Measurements from ENCODE around the gene XIRP2. TPM values are rescaled to one million over a fixed set of nuclear protein-coding genes. Genes with fewer than 3 reads are reported as not detected.

XIRP2 gene
- total and polyA plus RNA-seq, 2 of the 4 experiments (the other 2 are of a cell fraction): 0.05 to 0.18 TPM

DNA sequence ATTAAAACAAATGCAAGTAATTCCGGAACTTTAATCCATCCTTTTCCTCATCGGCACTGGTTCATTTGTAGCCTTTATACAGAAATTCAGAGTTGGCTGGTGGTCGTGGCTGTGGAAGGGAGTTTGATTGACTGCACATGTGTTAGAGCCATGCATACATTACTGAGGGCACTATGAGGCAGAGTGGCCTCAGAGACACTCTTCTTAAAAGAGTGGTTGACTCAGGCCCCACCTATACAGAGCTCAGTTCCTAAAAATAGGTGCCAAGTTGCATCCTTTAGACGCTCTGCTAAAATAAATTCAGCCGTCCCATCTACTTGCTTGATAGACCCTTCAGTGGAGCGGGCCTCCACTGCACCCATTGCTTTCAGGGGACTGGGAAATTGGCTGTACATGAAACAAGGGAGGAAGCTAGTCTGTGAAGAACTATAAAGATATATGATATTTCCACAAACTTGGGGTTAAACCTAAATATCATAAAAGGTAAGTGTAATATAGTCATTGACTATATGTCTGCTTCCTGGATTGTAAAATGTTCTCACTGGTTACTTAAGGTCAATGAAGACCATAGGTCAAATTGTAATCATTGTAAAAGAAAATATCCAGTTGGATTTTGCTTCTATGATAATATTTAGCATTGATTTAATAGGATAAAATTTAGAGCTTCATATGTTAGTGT, 298.9 kb downstream of the XIRP2 start:
- Histone ChIP-seq H3K14ac (replicated peaks; ENCODE audit: low read depth, low read length) (no peak overlapping the region), H3K79me1 (ENCODE audit: low read depth in 1 of 2, low read length in 2 of 2) (no peaks in the 10 kb centered on the region), H2AK5ac (ENCODE audit: low read depth, low read length) (no peak overlapping the region), H3K4me1 (ENCODE audit: control insufficient read depth, insufficient read depth, low read length) (no peaks in the 10 kb centered on the region), H2AK9ac (replicated peaks; ENCODE audit: low read depth, low read length, poor library complexity) (no peak overlapping the region), H2BK20ac (ENCODE audit: low read depth, low read length) (no peak overlapping the region), H4K91ac (ENCODE audit: insufficient read depth, low read depth, low read length) (no peak overlapping the region), H3K9me3 (ENCODE audit: control insufficient read depth, insufficient read depth, low read length) (no peaks in the 10 kb centered on the region), H2BK120ac (ENCODE audit: low read depth, low read length) (no peak overlapping the region), H3K4me2 (ENCODE audit: low read depth, low read length) (no peak overlapping the region), H2BK15ac (ENCODE audit: low read depth, low read length) (no peak overlapping the region), H3K27me3 (ENCODE audit: control insufficient read depth, insufficient read depth, low read length) (no peaks in the 10 kb centered on the region), H3K4me3 (ENCODE audit: insufficient read depth, low read depth, low read length) (no peak overlapping the region), H3K36me3 (ENCODE audit: control insufficient read depth, insufficient read depth, low read length) (no peaks in the 10 kb centered on the region), H3K9me1 (ENCODE audit: insufficient read depth, low read length) (no peaks in the 10 kb centered on the region), H3K27ac (ENCODE audit: insufficient read depth, low read length) (no peak overlapping the region), H4K5ac (ENCODE audit: low read depth, low read length) (no peak overlapping the region), H3K56ac (ENCODE audit: extremely low read depth, insufficient read depth, low read length) (no peak overlapping the region), H4K8ac (ENCODE audit: low read depth in 2 of 2, low read length in 2 of 2) (no peak overlapping the region), H3K9ac (ENCODE audit: low read depth, low read length) (no peak overlapping the region), H4K20me1 (ENCODE audit: insufficient read depth, low read length) (no peaks in the 10 kb centered on the region), H3K23ac (ENCODE audit: low read depth, low read length) (no peak overlapping the region), H3K18ac (ENCODE audit: low read depth, low read length) (no peak overlapping the region), H2BK5ac (ENCODE audit: low read depth, low read length, poor library complexity, severe bottlenecking) (no peak overlapping the region), H3K4ac (ENCODE audit: low read depth, low read length) (no peak overlapping the region), H2AFZ (replicated peaks; ENCODE audit: low read length, poor library complexity) (no peak overlapping the region)
- dilution Hi-C loops (cut with HindIII; ENCODE audit: low sequenced_read_pairs, unreplicated experiment) (no loop called here), intact Hi-C loops (cut with micrococcal nuclease) (no loop called here), in situ Hi-C loops (cut with MboI; ENCODE audit: low sequenced_read_pairs) (no loop called here)
- DNase-seq (no peak), ATAC-seq (ENCODE audit: low read depth) (no peak)
- BruUV-seq (replicated peaks): no TSS peak
- TF ChIP-seq SMC3 (IDR thresholded peaks at IDR 0.05; ENCODE audit: low read depth, low read length) (no peak), CHD1 (IDR thresholded peaks at IDR 0.05; ENCODE audit: low read depth, low read length) (no peak), RAD21 (IDR thresholded peaks at IDR 0.05; ENCODE audit: low read length) (no peak), MAFK (IDR thresholded peaks at IDR 0.05; ENCODE audit: low read depth, low read length) (no peak), ELK1 (IDR thresholded peaks at IDR 0.05; ENCODE audit: borderline replicate concordance, low read depth, low read length) (no peak), MXI1 (IDR thresholded peaks at IDR 0.05; ENCODE audit: borderline replicate concordance, low read depth, low read length) (no peak), CTCF (conservative IDR thresholded peaks at IDR 0.05; ENCODE audit: low read depth, low read length) (no peak), CEBPB (IDR thresholded peaks at IDR 0.05; ENCODE audit: low read depth, low read length) (no peak), USF2 (IDR thresholded peaks at IDR 0.05; ENCODE audit: low read depth, low read length) (no peak), MAZ (IDR thresholded peaks at IDR 0.05; ENCODE audit: borderline replicate concordance, low read depth, low read length) (no peak), POLR2A (IDR thresholded peaks at IDR 0.05; ENCODE audit: low read depth, low read length) (no peak), RCOR1 (IDR thresholded peaks at IDR 0.05; ENCODE audit: insufficient replicate concordance, low read length) (no peak), NFE2L2 (IDR thresholded peaks at IDR 0.05; ENCODE audit: low read depth, low read length) (no peak), FOS (IDR thresholded peaks at IDR 0.05; ENCODE audit: low read depth, low read length) (no peak), RFX5 (IDR thresholded peaks at IDR 0.05; ENCODE audit: low read depth, low read length) (no peak)
- no CpG with 5 or more reads among the region's 6 CpGs for WGBS, 2 experiments (ENCODE audit: extremely low coverage in 2 of 2, insufficient read length in 1 of 2)
- CTCF ChIA-PET: interaction anchor here (0.6 to 1.4 kb wide), 2 partner anchors 8 to 25 kb away, joined by 3 to 4 read pairs; no protein-coding TSS in a partner anchor
- POLR2A ChIA-PET (ENCODE audit: unreplicated experiment): no interaction called here
